Measurements from ENCODE around the gene SARDH.
A peak's percentile ranks its signal among the peaks of the same experiment; 100 is the strongest.
"Not testable (repeated sequence)": the region's sequence is repeated elsewhere in the genome, so short reads cannot be mapped to it uniquely, and the experiment has no call there.

Gene SARDH

GRCh38 chr9:133640580-133641395, 97.4 kb downstream of the SARDH start:
- DNase-seq: peak; percentile 61

GRCh38 chr9:133640160-133640559, 98.0 kb downstream of the SARDH start:
- DNase-seq: no peak

GRCh38 chr9:133639613-133640012, 98.5 kb downstream of the SARDH start:
- DNase-seq: no peak

GRCh38 chr9:133638711-133639110, 99.4 kb downstream of the SARDH start:
- no peak for DNase-seq

- DNase-seq: no peak
Observed at GRCh38 chr9:133638076-133638475, 100.1 kb downstream of the SARDH start.

GRCh38 chr9:133637451-133638055, 100.6 kb downstream of the SARDH start:
- DNase-seq: no peak

GRCh38 chr9:133636902-133637301, 101.2 kb downstream of the SARDH start:
- DNase-seq: no peak

- no peak for DNase-seq
Observed at GRCh38 chr9:133635533-133636531, 102.3 kb downstream of the SARDH start, which contains the start of gene DBH. Gene DBH (plus strand): TSS chr9:133636363. CDS start chr9:133636372, 9 bp downstream.

- DNase-seq: no peak
Observed at GRCh38 chr9:133635098-133635497, 103.1 kb downstream of the SARDH start.

- peak; percentile 57 for DNase-seq
Observed at GRCh38 chr9:133634081-133634691, 104.0 kb downstream of the SARDH start.

GRCh38 chr9:133633681-133634080, 104.5 kb downstream of the SARDH start:
- no peak for DNase-seq

- DNase-seq: peak; percentile 62
Observed at GRCh38 chr9:133632806-133633680, 105.1 kb downstream of the SARDH start.

- DNase-seq: no peak
Observed at GRCh38 chr9:133631111-133631510, 107.0 kb downstream of the SARDH start.

- DNase-seq: no peak
Observed at GRCh38 chr9:133629221-133630110, 108.7 kb downstream of the SARDH start.

- peak; percentile 38 for DNase-seq
Observed at GRCh38 chr9:133628766-133629165, 109.4 kb downstream of the SARDH start.

GRCh38 chr9:133627341-133627740, 110.8 kb downstream of the SARDH start:
- DNase-seq: no peak

- not testable (repeated sequence) for DNase-seq
Observed at GRCh38 chr9:133626008-133626407, 112.1 kb downstream of the SARDH start.

- DNase-seq: no peak
Observed at GRCh38 chr9:133622555-133622954, 115.6 kb downstream of the SARDH start.

GRCh38 chr9:133621725-133622267, 116.4 kb downstream of the SARDH start:
- DNase-seq: no peak

GRCh38 chr9:133619791-133620190, 118.4 kb downstream of the SARDH start:
- no peak for DNase-seq

Measured in NCI-H2171 (cell line).